ENCODE data around the gene TRIM2. TPM values are rescaled to one million over a fixed set of nuclear protein-coding genes. Genes with fewer than 3 reads are reported as not detected.

Gene TRIM2
- total RNA-seq, 2 donors from 2014 or later: 120 to 151 TPM

GRCh38 chr4:153238135-153238919, 34.1 kb downstream of the TRIM2 start:
- no peak overlapping the region for H3K9ac ChIP-seq (ENCODE audit: low read depth in 2 of 2, low read length in 2 of 2)
- no peak for TF ChIP-seq CTCF (IDR thresholded peaks at IDR 0.05)

GRCh38 chr4:153239409-153239808, 35.2 kb downstream of the TRIM2 start:
- Histone ChIP-seq H3K27me3 (no peaks in the 10 kb centered on the region), H3K36me3 (no peaks in the 10 kb centered on the region), H3K4me3 (no peak overlapping the region), H3K27ac (no peak overlapping the region), H3K9ac (ENCODE audit: low read depth in 2 of 2, low read length in 2 of 2) (no peak overlapping the region), H3K9me3 (no peaks in the 10 kb centered on the region), H3K4me1 (peaks cover 11% of the 10 kb centered on the region)
- intact Hi-C loops (cut with DNase I): no loop called here
- TF ChIP-seq CTCF (IDR thresholded peaks at IDR 0.05): no peak
- no peak for DNase-seq

More at GRCh38 chr4:153238135-153238919, 34.1 kb downstream of the TRIM2 start:
- Histone ChIP-seq H3K36me3 (no peaks in the 10 kb centered on the region), H3K4me3 (no peak overlapping the region), H3K27ac (no peak overlapping the region), H3K27me3 (no peaks in the 10 kb centered on the region), H3K9me3 (no peaks in the 10 kb centered on the region), H3K4me1 (peaks cover 14% of the 10 kb centered on the region)
- intact Hi-C loops (cut with DNase I): no loop called here
- no peak for DNase-seq

- Histone ChIP-seq H3K9me3 (no peaks in the 10 kb centered on the region), H3K27me3 (no peaks in the 10 kb centered on the region), H3K9ac (ENCODE audit: low read depth in 2 of 2, low read length in 2 of 2) (peak overlapping the region in 1 of 2 donors; percentile 74), H3K4me1 (peaks cover 17% of the 10 kb centered on the region), H3K27ac (peak overlapping the region; percentile 69), H3K4me3 (no peak overlapping the region), H3K36me3 (no peaks in the 10 kb centered on the region)
- DNase-seq: no peak
- no peak for TF ChIP-seq CTCF (IDR thresholded peaks at IDR 0.05)
- intact Hi-C loops (cut with DNase I): no loop called here
Observed at GRCh38 chr4:153241295-153241694, 37.1 kb downstream of the TRIM2 start.

GRCh38 chr4:153241970-153242838, 38.0 kb downstream of the TRIM2 start:
- peak; percentile 53 for DNase-seq
- intact Hi-C loops (cut with DNase I): no loop called here
- peak overlapping the region; percentile 69 for H3K27ac ChIP-seq

More at GRCh38 chr4:153241970-153242838, 38.0 kb downstream of the TRIM2 start:
- Histone ChIP-seq H3K27me3 (no peaks in the 10 kb centered on the region), H3K4me3 (no peak overlapping the region), H3K36me3 (no peaks in the 10 kb centered on the region), H3K9ac (ENCODE audit: low read depth in 2 of 2, low read length in 2 of 2) (peak overlapping the region; percentile 44 to 74), H3K4me1 (peaks cover 22% of the 10 kb centered on the region), H3K9me3 (no peaks in the 10 kb centered on the region)
- no peak for TF ChIP-seq CTCF (IDR thresholded peaks at IDR 0.05)

Measured in colonic mucosa (tissue), 4 donors.